ENCODE data around the gene SAMD4A.

- TF ChIP-seq EP300 (IDR thresholded peaks at IDR 0.05) (no peak), MAFK (IDR thresholded peaks at IDR 0.05; ENCODE audit: partially characterized antibody) (no peak), CTCF (IDR thresholded peaks at IDR 0.05) (no peak), MAX (IDR thresholded peaks at IDR 0.05) (no peak), POLR2A (IDR thresholded peaks at IDR 0.05; ENCODE audit: low read length) (no peak), SMC3 (IDR thresholded peaks at IDR 0.05) (no peak), CEBPB (IDR thresholded peaks at IDR 0.05) (no peak), CHD2 (IDR thresholded peaks at IDR 0.05; ENCODE audit: low read length, partially characterized antibody) (no peak)
- TF ChIP-seq, protein P1, sequence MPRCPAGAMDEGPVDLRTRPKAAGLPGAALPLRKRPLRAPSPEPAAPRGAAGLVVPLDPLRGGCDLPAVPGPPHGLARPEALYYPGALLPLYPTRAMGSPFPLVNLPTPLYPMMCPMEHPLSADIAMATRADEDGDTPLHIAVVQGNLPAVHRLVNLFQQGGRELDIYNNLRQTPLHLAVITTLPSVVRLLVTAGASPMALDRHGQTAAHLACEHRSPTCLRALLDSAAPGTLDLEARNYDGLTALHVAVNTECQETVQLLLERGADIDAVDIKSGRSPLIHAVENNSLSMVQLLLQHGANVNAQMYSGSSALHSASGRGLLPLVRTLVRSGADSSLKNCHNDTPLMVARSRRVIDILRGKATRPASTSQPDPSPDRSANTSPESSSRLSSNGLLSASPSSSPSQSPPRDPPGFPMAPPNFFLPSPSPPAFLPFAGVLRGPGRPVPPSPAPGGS (IDR thresholded peaks at IDR 0.05), result no peak
Measured at GRCh38 chr14:54686871-54687749, 120.2 kb downstream of the SAMD4A start.

Measured in A549 (cell line).